ENCODE data around the gene CD79B.
"Not testable (repeated sequence)": the region's sequence is repeated elsewhere in the genome, so short reads cannot be mapped to it uniquely, and the experiment has no call there.

The CD79B gene

GRCh38 chr17:63930951-63931575, 1.1 kb downstream of the CD79B start:
- peak; percentile 20 for DNase-seq (ENCODE audit: low spot score)

- no peak for DNase-seq (ENCODE audit: low spot score)
Observed at GRCh38 chr17:63929860-63930766, 2.0 kb downstream of the CD79B start.

GRCh38 chr17:63928966-63929695, 3.0 kb downstream of the CD79B start:
- DNase-seq (ENCODE audit: low spot score), result no peak

GRCh38 chr17:63928172-63928666, 3.9 kb downstream of the CD79B start:
- no peak for DNase-seq (ENCODE audit: low spot score)

- DNase-seq (ENCODE audit: low spot score), result no peak
Observed at GRCh38 chr17:63927464-63928171, 4.5 kb downstream of the CD79B start.

GRCh38 chr17:63926164-63926563, 6.0 kb downstream of the CD79B start:
- DNase-seq (ENCODE audit: low spot score), result no peak

GRCh38 chr17:63925615-63926014, 6.5 kb downstream of the CD79B start:
- no peak for DNase-seq (ENCODE audit: low spot score)

- not testable (repeated sequence) for DNase-seq (ENCODE audit: low spot score)
Observed at GRCh38 chr17:63922402-63922801, 9.7 kb downstream of the CD79B start.

GRCh38 chr17:63920779-63921178, 11.4 kb downstream of the CD79B start:
- not testable (repeated sequence) for DNase-seq (ENCODE audit: low spot score)

GRCh38 chr17:63920050-63920449, 12.1 kb downstream of the CD79B start:
- not testable (repeated sequence) for DNase-seq (ENCODE audit: low spot score)

GRCh38 chr17:63919311-63919723, 12.8 kb downstream of the CD79B start:
- peak; percentile 44 for DNase-seq (ENCODE audit: low spot score)

- DNase-seq (ENCODE audit: low spot score), result not testable (repeated sequence)
Observed at GRCh38 chr17:63918789-63919305, 13.3 kb downstream of the CD79B start, which contains the start of gene GH1. Gene GH1 (minus strand): TSS chr17:63918839. CDS start chr17:63918776, 63 bp downstream.

GRCh38 chr17:63918305-63918704, 13.8 kb downstream of the CD79B start:
- no peak for DNase-seq (ENCODE audit: low spot score)

- no peak for DNase-seq (ENCODE audit: low spot score)
Observed at GRCh38 chr17:63917646-63918045, 14.5 kb downstream of the CD79B start.

- DNase-seq (ENCODE audit: low spot score), result not testable (repeated sequence)
Observed at GRCh38 chr17:63917206-63917605, 14.9 kb downstream of the CD79B start.

- DNase-seq (ENCODE audit: low spot score), result no peak
Observed at GRCh38 chr17:63916566-63917185, 15.5 kb downstream of the CD79B start.

- not testable (repeated sequence) for DNase-seq (ENCODE audit: low spot score)
Observed at GRCh38 chr17:63915753-63916152, 16.4 kb downstream of the CD79B start.

- DNase-seq (ENCODE audit: low spot score), result no peak
Observed at GRCh38 chr17:63914471-63914870, 17.7 kb downstream of the CD79B start.

GRCh38 chr17:63911657-63912100, 20.5 kb downstream of the CD79B start:
- no peak for DNase-seq (ENCODE audit: low spot score)

GRCh38 chr17:63911041-63911635, 21.0 kb downstream of the CD79B start, which contains the start of gene CSHL1:
Gene CSHL1 (minus strand): TSS chr17:63911258. CDS start chr17:63911196, 62 bp downstream.
- no peak for DNase-seq (ENCODE audit: low spot score)

Measured in kidney capillary endothelial cell (primary cell).